PFSK-1 (cell line): Measurements from ENCODE around the gene SPINT2.

Experiments used
- FOXP2 ChIP-seq: optimal IDR thresholded peaks from 2 replicates; pipeline ENCODE3; 2011; ENCODE audit warnings: borderline replicate concordance, control low read depth, inconsistent platforms; ENCODE audit not compliant: insufficient read depth; ENCODE audit errors: extremely low read length, extremely low read depth
- POLR2AphosphoS5 ChIP-seq: IDR thresholded peaks from 2 replicates; pipeline ENCODE4 v1.6.1; 2012; ENCODE audit warnings: low read depth, mild to moderate bottlenecking, control low read depth, low read length, moderate library complexity
- REST ChIP-seq, 2 experiments: IDR thresholded peaks; 2 replicates each; pipeline versions ENCODE4 v1.6.1 to v1.8.0; 2011 to 2012; ENCODE audit warnings: low read depth in 2 of 2, low read length in 2 of 2, control low read depth in 1 of 2, inconsistent platforms in 1 of 2, mild to moderate bottlenecking in 1 of 2, moderate library complexity in 1 of 2; ENCODE audit not compliant: insufficient read depth in 1 of 2
- SIN3A ChIP-seq: IDR thresholded peaks from 2 replicates; pipeline ENCODE4 v1.6.1; 2012; ENCODE audit warnings: mild to moderate bottlenecking, low read length, moderate library complexity, borderline replicate concordance; ENCODE audit not compliant: insufficient read depth
- TAF1 ChIP-seq: IDR thresholded peaks from 2 replicates; pipeline ENCODE4 v1.6.1; 2012; ENCODE audit warnings: low read length, control low read depth, borderline replicate concordance; ENCODE audit not compliant: insufficient read depth

- TF ChIP-seq SIN3A (no peak), TAF1 (no peak), REST (IDR thresholded peaks at IDR 0.05; ENCODE audit: insufficient read depth in 1 of 2, low read depth in 2 of 2, low read length in 2 of 2) (no peak), POLR2AphosphoS5 (no peak), FOXP2 (no peak)
These were observed 1.6 kb upstream of the SPINT2 start for GRCh38 chr19:38262585-38263268.
